NCI-H774 (cell line): Measurements from ENCODE around the gene PAPOLG.
A peak's percentile ranks its signal among the peaks of the same experiment; 100 is the strongest.
"Not testable (repeated sequence)": the region's sequence is repeated elsewhere in the genome, so short reads cannot be mapped to it uniquely, and the experiment has no call there.

ENCODE experiments used
- DNase-seq: peaks from one replicate; lab custom pipeline; 2025; lab: John Stamatoyannopoulos, UW

Gene PAPOLG

GRCh38 chr2:60775048-60775639 lies 19.1 kb downstream of the PAPOLG start:
- DNase-seq, result no peak

GRCh38 chr2:60778352-60778751 lies 22.3 kb downstream of the PAPOLG start:
- DNase-seq, result no peak

- no peak for DNase-seq
Observed at GRCh38 chr2:60779426-60779825, 23.4 kb downstream of the PAPOLG start.

- DNase-seq, result no peak
Observed at GRCh38 chr2:60780721-60781120, 24.7 kb downstream of the PAPOLG start.

GRCh38 chr2:60793169-60793568 lies 37.1 kb downstream of the PAPOLG start:
- DNase-seq, result no peak

- peak; percentile 0 for DNase-seq
Observed at GRCh38 chr2:60794271-60794863, 38.3 kb downstream of the PAPOLG start.

- no peak for DNase-seq
Observed at GRCh38 chr2:60796573-60797509, 40.8 kb downstream of the PAPOLG start.

GRCh38 chr2:60804473-60804872 lies 48.4 kb downstream of the PAPOLG start:
- DNase-seq, result no peak

- DNase-seq, result no peak
Observed at GRCh38 chr2:60806595-60806987, 50.5 kb downstream of the PAPOLG start.

GRCh38 chr2:60806988-60807681 lies 51.1 kb downstream of the PAPOLG start:
- DNase-seq, result no peak

- no peak for DNase-seq
Observed at GRCh38 chr2:60808330-60808801, 52.3 kb downstream of the PAPOLG start.

GRCh38 chr2:60811491-60812375 lies 55.7 kb downstream of the PAPOLG start:
- no peak for DNase-seq

- DNase-seq, result not testable (repeated sequence)
Observed at GRCh38 chr2:60817191-60817590, 61.1 kb downstream of the PAPOLG start.

- DNase-seq, result no peak
Observed at GRCh38 chr2:60818272-60818671, 62.2 kb downstream of the PAPOLG start.

- DNase-seq, result no peak
Observed at GRCh38 chr2:60819155-60819862, 63.2 kb downstream of the PAPOLG start.

GRCh38 chr2:60819936-60820335 lies 63.9 kb downstream of the PAPOLG start:
- DNase-seq, result no peak

GRCh38 chr2:60820416-60821132 lies 64.5 kb downstream of the PAPOLG start:
- DNase-seq, result no peak

- no peak for DNase-seq
Observed at GRCh38 chr2:60821133-60821469, 65.0 kb downstream of the PAPOLG start.

- DNase-seq, result no peak
Observed at GRCh38 chr2:60821587-60822302, 65.7 kb downstream of the PAPOLG start.
